Measurements from ENCODE around the gene EPSTI1.

GRCh38 chr13:42859760-42860159, 132.3 kb downstream of the EPSTI1 start:
- no peak for TF ChIP-seq EZH2phosphoT487 (IDR thresholded peaks at IDR 0.05; ENCODE audit: insufficient read depth, low read depth)
- TF ChIP-seq EZH2 (IDR thresholded peaks at IDR 0.05; ENCODE audit: insufficient read depth, poor library complexity, severe bottlenecking), result no peak

All from GM23248 (cell line).